ENCODE measurements around the gene ZGLP1.

The ZGLP1 gene

DNA sequence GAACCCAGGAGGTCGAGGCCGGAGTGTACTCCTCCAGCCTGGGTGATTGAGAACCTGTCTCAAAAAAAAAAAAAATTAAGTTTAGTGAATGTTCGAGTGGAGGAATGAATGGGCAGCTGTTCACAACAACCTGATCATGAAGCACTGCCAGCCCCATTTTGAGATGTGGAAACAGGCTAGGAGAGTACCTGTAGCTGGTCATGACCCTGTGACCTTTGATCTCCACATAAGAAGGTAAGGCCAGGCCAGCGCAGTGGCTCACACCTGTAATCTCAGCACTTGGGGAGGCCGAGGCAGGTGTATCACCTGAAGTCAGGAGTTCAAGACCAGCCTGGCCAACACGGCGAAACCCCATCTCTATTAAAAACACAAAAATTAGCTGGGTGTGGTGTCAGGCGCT is 16.1 kb upstream of the ZGLP1 start:
- DNase-seq: no peak

DNA sequence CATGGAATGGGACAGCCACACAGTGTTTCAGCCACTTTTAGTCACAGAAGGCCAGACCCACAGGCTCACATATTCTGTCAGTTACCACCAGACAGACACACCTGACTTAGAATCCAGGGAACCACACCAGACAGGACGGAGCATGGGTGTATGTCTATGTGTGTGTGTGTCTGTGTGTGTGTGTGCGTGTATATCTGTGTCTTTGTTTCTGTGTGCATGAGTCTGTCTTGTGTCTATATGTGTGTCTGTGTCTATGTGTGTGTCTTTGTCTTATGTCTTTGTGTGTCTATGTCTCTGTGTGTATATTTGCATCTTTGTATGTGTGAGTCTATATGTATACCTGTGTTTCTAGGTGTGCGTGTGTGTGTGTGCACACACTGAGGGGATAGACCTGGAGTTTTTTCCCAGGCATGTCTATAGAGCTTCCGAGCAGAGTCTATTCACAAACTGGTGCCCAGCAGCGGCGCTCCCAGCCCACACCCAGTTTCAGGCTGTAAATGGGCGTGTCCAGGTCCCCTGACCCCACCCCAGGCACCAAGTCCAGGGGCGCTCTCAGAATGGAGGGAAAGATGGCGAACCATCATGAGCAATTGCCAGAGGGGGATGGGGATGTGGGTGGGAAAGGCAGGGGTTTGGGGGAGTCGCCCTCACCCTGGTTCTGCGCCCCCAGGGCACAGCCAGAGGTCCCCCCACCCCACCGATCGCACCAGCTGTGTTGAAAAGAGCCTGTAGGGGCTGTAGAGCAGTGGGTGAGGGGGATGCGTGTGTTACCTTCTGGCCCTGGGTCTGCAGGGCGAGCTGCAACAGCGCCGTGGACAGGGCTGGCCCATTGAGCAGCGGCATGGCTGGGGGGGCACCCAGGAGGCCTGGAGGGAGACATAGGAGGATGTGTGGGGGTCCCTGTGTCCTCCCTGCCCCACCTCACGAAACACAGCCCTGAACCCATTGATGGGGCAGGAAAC is 12.5 kb upstream of the ZGLP1 start:
- no peak for DNase-seq

DNA sequence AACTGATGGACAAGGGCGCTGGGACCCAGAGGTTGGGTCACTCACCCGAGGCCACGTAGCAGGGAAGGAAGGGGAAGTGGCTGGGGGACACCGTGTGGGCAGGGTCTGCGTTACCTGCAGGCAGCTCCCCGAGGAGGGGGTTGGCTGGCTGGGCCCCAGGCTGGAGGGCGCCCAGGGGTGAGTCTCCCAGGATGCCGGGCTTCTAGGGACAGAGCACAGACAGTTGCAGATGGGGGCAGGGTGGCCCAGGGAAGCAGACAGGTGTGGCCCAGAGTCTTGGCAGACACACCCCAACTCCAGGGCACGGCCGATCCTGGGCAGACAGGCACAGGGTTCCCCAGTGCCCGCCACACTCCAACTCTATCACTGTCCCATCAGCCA is 11.8 kb upstream of the ZGLP1 start:
- DNase-seq: no peak

DNA sequence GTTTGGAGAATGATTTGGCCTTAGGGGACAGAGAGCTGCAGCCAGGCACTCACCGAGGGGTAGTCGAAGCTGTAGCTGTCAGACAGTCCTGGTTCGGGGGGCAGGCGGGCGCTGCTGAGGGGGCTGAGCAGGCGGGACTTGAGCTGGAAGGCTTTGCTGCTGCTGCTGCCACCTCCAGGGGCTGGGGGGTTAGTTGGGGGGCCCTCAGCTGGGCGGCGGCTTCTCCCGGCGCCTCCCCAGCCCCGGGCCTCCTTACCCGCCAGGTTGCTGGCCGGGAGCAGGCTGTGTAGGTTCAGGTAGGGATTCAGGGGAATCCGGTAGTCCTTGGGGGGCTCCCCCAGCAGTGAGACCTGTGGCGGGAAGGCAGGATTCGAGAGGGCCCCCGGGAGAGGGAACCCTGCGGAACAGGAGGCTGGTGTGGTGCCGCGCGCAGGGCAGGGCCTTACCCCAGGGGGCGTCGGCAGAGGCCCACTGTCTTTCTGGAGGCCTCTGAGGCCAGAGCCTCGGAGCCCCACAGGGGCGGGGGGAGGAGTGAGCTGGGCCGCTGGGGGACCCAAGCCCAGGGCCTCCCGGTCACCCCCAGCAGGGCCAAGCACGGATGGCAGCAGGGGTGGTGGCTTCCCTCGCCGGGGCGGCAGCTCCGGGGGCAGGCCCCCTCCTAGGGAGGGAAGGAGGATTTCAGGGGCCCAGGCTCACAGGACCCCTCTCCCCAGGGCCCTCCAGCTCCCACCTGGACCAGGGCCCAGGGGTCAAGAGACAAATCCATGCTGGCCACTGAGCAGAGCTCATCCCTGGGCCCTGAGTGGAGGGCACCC is 11.2 kb upstream of the ZGLP1 start:
- no peak for DNase-seq

DNA sequence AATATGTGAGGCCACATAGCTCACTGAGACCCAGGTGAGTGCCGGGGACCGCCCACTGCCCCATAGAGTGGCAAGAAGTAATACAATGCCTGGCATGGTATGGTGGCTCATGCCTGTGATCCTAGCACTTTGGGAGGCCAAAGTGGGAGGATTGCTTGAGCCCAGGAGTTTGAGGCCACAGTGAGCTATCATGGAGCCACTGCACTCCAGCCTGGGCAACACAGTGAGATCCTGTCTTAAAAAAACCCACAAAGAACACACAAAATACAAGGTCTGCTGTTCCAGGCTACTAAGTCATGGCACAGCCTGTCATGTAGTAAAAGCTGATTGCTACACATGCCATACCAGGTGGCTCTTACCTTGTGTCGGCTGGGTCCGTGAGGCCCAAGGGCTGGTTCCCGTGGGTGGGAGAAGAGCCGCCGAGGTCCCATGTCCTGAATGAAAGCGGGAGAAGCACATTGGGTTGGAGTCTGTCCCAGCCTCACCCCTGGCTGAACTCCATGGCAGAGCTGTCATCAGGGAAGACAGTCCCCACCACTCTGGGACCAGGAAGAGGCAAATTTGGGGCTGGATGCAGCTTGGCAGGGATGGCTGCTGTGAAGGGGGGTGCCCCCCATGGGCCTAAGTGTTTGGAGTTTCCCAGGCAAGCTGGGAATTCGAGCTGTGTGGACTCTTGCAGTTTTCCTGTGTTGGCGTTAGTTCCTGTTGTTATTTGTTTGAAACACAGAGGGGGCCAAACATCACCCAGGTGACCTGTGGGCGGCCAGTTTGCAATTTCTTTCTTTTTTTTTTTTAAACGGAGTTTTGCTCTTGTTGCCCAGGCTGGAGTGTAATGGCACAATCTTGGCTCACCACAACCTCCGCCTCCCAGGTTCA is 9.4 kb upstream of the ZGLP1 start:
- no peak for DNase-seq

DNA sequence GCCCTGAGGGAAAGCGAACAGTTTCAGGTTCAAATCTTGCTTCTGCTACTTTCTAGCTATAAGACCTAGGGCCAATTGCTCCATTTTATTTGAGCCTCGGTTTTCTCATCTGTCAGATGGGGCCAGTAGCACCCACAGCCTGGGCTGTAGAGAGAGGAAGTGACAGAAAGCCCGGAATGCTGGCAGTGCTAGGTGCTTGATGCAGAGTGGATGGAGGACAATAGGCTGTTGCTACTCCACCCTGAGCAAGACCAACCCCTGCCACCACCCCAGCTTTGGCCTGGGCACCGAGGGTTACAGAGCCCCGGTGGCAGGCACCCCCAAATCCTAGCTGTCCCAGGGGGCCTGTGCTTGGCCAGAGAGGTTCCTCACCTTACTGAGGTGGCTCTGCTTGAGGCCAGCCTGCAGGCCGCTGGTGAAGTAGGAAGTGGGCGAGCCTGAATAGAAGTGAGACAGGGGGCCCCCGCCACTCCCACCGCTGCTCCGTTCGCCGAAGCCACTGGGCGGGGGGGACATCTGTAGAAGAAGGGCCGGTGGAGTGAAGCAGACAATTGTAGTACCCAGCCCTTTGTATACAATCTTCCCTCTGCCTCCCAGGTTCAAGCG is 8.3 kb upstream of the ZGLP1 start:
- DNase-seq: no peak

DNA sequence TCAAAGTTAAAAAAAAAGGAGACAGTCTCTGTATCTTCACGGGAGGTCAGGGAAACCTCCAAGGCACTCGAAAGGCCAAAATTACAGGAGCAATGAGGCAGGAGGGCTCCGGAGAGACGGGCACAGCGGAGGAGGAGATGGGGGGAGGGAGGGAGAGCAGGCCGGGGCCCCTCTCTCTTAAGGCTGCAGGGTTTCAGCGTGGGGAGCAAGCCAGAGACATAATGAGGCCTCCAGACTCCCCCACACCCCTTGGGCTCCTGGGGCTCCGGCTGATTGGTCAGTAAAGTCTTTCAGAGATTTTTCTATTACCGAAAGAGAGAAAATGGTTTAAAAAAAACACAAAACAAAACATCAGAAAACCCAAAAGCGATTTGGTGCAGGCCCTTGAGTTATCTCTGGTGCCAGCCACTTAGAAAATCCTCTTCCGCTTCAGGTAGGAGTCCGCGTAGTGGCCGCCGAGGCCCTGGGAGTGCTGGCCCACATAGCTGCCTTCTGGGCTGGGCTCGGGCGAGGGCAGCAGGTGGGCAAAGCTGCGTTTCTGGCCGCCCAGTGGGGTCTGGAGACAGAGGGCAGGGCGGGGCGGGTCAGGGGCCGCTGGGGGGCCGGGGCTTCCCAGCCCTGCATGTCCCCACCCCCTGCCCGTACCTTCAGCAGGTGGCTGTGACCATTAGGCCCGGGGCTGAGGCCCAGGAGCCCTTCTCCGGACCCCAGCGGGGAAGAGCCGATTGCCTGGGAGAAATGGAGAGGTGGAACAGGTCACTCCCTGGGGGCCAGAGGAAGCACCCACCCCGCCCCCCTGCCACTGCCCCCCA is 7.6 kb upstream of the ZGLP1 start:
- DNase-seq: no peak

DNA sequence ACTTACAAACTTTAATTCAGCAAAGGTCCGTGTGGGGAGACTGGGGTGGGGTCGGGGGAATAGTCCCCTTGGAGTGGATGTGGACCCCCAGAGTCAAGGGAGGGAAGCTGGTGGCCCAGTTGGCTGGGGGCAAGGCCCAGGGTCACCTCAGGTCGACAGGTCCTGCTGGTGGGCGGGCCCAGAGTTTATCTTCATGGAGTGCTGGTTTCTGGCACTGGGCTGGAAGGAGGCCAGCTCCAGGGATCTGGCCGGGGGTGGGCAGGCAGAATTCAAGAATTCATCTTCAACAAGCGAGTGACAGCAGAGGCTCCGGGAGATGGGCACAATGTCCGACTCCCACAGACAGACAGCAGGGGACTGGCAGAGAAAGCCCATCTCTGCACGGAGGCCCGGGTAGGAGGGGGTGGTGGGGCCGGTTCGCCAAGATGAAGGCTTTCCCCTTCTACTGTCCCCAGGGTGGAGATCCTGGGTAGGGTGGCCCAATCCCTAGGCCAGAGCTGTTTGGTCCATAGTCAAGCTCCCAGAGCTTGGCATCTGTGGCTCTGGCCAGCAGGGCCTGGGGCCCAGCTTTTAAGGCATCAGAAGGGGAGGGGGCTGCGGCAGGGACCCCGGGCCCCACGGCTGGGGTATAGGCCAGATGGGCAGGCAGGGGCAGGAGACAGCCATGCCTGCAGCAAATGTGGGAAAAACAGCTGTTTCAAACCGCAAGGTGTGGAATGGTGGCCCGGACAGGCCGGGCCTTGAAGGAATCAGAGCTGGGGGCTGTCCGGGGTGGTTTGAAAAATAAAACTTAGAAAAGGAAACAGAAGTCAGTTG is 6.8 kb upstream of the ZGLP1 start:
- no peak for DNase-seq

DNA sequence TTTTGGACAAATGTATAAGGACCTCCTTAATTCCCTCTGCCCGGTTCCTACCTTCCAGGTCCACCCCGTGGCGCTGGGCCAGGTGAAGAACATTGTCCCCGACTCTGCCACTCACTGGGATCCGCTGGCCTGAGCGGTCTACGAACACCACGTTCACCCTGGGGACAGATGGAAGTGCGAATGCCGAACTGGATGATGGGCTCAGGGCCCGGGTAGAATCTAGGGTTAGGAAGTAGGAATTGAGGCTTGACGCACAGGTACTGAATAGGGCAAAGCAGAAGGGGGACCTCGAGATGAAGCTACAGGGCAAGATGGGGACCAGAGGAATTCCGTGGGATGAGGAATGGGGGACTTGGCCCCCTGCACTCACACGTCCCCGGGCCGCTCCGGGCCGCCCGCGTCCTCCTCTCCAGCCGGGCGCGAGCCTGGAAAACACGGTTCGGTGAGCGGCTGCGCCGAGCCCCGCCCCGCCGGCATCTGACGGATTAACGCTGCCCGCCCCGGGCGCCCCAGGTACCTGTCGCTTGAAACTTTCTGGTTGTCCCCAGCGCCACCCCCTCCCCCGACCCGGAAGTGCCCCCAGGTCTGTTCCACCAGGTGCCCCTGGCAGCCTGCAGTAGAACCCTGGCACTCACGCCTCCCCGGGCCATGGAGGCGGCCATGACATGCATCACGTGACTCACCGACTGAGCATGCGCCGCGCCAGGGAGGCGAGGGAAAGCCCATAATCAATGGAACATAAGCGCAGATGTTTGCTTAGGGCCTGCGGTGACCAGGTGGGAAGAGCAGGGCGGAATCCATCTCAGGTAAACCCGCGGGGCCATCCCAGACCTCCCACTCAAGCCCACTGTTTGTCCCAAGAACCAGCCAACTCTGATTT is 6.0 kb upstream of the ZGLP1 start, which contains the start of gene FDX2:
Gene FDX2 (minus strand): TSS at position 681 of the 880 bp plus-strand sequence. CDS start 19 bp downstream, at position 662.
- peak; percentile 94 for DNase-seq

DNA sequence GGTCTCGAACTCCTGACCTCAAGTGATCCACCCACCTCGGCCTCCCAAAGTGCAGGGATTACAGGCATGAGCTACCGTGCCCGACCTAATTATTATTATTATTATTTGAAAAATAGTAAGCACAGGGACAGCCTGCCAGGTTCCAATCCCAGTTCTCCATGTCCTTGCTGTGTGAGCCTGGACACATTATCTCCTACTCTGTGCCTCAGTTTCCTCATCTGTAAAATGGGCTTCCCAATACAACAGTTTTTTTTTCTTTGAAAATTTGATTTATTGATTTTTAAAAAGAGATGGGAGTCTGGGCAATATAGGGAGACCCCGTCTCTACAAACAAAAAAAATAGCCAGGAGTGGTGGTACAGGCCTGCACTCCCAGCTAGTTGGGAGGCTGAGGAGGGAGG is 3.3 kb downstream of the ZGLP1 start:
- no peak for DNase-seq

DNA sequence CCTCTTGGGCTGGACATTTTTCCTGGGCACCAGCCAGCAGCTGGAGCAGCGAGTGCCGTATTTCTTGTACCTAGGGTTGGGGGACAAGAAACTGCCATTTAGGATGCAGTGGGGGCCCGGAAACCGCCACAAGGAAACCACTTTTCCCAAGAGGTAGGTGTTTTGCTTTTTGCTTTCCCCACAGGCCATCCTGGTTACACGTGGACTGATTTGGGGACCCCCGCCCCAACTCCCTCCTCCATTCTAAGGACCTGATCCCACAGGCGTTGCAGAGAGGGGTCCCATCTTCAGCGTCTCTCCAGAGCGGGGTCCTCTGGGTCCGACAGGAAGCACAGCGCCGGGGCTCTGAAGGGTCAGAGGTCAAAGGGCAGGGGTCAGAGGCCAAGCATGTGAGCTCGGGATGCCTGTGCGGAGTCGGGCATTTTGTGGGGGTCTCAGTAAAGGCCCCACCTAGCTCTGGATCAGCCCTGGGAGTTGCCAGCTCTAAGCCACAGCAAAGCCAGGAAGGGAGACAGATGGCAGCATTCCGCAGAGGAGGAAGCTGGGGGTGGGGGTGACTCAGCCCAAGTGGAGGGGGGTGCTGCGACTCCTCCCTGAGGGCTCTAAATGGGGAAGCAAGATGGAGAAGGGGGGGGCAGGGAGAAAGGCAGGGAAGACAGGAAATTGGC is 4.3 kb downstream of the ZGLP1 start:
- no peak for DNase-seq

DNA sequence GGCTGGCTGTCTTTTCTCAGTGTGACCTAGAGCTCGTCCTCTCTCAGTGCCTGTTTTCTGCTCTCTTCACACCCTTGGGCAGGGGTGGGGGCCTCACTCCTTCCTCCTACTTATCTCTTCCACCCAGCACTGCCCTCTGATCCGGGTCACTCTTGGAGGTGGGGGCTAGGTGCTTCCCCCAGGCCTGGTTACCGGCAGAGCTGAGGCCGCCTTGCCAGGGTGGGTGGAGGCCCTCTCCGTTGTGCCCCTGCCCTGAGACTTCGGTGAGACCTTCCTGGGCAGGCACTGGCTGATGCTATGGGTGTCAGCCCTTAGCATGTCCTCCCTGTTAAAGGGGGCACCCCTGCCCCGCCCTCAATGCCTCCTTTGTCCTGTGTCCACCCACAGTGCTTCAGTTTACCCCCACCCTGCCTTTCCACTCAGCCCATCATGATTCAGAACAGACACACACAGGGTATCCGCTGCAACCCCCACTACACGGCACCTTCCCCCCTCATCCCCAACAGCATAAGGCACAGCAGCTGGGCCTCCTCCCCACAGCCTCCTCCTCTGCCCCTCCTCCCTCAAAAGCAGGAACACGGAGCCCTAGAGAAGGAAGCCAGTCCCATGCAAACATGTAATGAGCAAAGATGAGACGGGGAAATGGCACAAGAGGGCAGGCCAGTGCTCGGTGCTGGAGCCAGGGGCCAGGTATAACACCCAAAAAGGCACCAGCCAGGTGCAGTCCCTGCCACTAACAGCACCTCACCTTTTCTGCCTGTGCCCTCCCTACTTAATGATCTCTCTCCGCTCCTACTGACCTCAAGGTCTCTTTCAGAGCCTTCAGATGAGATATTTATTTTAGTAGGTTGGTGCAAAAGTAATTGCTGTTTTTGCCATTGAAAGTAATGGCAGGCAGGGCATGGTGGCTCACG is 9.8 kb downstream of the ZGLP1 start:
- no peak for DNase-seq

DNA sequence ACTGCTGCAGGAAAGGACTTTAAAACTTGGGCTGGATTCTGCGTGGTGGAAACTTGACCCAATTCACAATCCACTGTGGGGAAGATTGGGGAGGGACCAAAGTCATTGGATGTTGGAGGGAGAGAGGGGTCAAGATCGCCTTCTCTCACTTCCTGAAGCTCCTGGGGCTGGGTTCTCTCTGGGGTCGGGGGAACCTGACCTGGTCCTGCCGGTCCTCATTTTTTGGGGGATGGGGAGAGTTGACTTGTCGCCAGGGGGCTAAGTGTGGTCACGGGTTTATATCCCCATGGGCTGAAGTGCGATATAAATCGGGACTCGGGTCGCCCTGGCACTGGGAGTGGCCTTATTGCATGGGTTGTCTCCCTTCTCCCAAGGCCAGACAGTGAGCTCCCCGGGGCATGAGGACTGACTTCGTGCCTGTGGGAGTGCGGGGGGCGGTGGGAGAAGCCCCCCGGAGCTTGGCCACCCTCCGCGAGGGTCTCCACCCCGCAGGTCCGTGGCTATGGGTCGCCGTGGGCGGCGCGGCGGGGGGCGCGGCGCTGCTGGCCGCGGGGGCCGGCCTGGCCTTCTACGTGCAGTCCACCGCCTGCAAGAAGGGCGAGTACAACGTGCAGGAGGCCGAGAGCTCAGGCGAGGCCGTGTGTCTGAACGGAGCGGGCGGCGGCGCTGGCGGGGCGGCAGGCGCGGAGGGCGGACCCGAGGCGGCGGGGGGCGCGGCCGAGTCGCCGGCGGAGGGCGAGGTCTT is 13.6 kb downstream of the ZGLP1 start:
- DNase-seq: no peak

DNA sequence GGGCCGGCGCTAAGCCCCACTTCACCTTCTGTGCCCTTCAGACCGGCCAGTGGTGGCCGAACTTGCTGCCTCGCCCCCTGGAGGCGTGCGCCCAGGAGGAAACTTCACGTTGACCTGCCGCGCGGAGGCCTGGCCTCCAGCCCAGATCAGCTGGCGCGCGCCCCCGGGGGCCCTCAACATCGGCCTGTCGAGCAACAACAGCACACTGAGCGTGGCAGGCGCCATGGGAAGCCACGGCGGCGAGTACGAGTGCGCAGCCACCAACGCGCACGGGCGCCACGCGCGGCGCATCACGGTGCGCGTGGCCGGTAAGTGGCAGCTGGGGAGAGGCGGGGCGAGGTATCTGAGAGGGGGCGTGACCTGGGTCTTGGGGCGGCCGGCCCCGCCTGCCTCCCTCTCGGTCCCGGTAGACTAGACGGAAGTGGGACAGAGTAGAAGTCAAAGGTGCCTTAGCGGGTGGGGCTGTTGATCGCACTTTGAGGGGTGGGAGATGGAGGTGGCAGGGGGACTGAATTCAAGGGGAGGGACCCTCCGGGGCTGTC is 14.2 kb downstream of the ZGLP1 start:
- DNase-seq: peak; percentile 63 to 67

DNA sequence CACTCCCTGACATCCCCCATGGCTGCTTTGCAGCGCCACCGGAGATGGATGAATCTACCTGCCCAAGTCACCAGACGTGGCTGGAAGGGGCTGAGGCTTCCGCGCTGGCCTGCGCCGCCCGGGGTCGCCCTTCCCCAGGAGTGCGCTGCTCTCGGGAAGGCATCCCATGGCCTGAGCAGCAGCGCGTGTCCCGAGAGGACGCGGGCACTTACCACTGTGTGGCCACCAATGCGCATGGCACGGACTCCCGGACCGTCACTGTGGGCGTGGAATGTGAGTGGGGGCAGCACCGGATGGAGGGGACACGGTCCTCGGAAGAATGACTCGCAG is 15.3 kb downstream of the ZGLP1 start:
- DNase-seq: no peak

DNA sequence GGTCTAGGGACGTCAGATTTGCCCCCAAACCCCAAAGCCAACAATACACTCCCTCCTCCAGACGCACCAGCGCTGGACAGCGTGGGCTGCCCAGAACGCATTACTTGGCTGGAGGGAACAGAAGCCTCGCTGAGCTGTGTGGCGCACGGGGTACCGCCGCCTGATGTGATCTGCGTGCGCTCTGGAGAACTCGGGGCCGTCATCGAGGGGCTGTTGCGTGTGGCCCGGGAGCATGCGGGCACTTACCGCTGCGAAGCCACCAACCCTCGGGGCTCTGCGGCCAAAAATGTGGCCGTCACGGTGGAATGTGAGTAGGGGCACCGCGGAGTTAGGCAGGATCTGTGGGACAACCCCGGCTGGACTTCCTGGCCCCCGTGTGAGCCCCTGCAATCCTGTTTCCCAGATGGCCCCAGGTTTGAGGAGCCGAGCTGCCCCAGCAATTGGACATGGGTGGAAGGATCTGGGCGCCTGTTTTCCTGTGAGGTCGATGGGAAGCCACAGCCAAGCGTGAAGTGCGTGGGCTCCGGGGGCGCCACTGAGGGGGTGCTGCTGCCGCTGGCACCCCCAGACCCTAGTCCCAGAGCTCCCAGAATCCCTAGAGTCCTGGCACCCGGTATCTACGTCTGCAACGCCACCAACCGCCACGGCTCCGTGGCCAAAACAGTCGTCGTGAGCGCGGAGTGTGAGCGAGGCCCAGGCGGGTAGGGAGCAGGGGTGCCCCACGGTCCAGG is 15.8 kb downstream of the ZGLP1 start:
- no peak for DNase-seq

Measured in activated CD4-positive, alpha-beta T cell treated with anti-CD3 and anti-CD28 coated beads, Interleukin-2, amount 50 U/mL, for 4 hours (primary cell).